Activated CD8-positive, alpha-beta T cell treated with anti-CD3 and anti-CD28 coated beads for 36 hours (primary cell): ENCODE results near the gene C14orf93. TPM values are rescaled to one million over a fixed set of nuclear protein-coding genes. Genes with fewer than 3 reads are reported as not detected.
"Not testable (repeated sequence)": the region's sequence is repeated elsewhere in the genome, so short reads cannot be mapped to it uniquely, and the experiment has no call there.

Source experiments
- ATAC-seq: fragments of 200-7000 bp; cut with Tn5 transposase; one replicate; pipeline ENCODE4 v1.10.0; 2021; ENCODE audit warnings: mild to moderate bottlenecking, moderate library complexity
- CTCF ChIA-PET: fragments of 350-600 bp; sonication (Branson Sonifier 250); formaldehyde crosslinking; loops from one replicate; lab custom pipeline; 2021; ENCODE audit warnings: antibody characterized with exemption; lab: Charles Lee
- POLR2A ChIA-PET: fragments of 350-600 bp; sonication (Branson Sonifier 250); formaldehyde crosslinking; loops from one replicate; lab custom pipeline; 2021; ENCODE audit warnings: antibody characterized with exemption; lab: Charles Lee
- DNase-seq: peaks from one replicate; pipeline ENCODE4 v3.0.0-alpha.2; 2020
- H3K27ac Mint-ChIP-seq: one replicate; pipeline ENCODE4 v1.8.0; 2021; ENCODE audit warnings: mild to moderate bottlenecking, mixed read lengths
- H3K27me3 Mint-ChIP-seq: one replicate; pipeline ENCODE4 v1.8.0; 2021; ENCODE audit warnings: mixed read lengths
- H3K36me3 Mint-ChIP-seq: one replicate; pipeline ENCODE4 v1.8.0; 2021; ENCODE audit warnings: low read depth, mixed read lengths
- H3K4me1 Mint-ChIP-seq: one replicate; pipeline ENCODE4 v1.8.0; 2021; ENCODE audit warnings: low read depth, mixed read lengths
- H3K4me3 Mint-ChIP-seq: one replicate; pipeline ENCODE4 v1.8.0; 2021; ENCODE audit warnings: mild to moderate bottlenecking, moderate library complexity, mixed read lengths
- H3K9me3 Mint-ChIP-seq: one replicate; pipeline ENCODE4 v1.8.0; 2021; ENCODE audit warnings: mixed read lengths
- CTCF ChIP-seq: fragments of 200-600 bp; IDR thresholded peaks from one replicate; pipeline ENCODE4 v1.8.0; 2022; ENCODE audit warnings: antibody characterized with exemption, mild to moderate bottlenecking
- intact Hi-C: fragments of 100-400 bp; cut with micrococcal nuclease; formaldehyde crosslinking; loops from one replicate; pipeline ENCODE4 v1.10.0; 2022
- total RNA-seq, 2 experiments: library from RNA; stranded (reverse); gene quantifications; one replicate each; pipeline ENCODE4 v1.2.3, GENCODE V29; 2021

C14orf93 gene
- total RNA-seq, 2 experiments from 2014 or later: 13.2 to 13.5 TPM

GRCh38 chr14:22966783-22967269, 43.1 kb downstream of the C14orf93 start:
- no peaks in the 10 kb centered on the region for H3K4me1 Mint-ChIP-seq
- no peaks in the 10 kb centered on the region for H3K27me3 Mint-ChIP-seq
- H3K4me3 Mint-ChIP-seq: no peak overlapping the region
- POLR2A ChIA-PET: interaction anchor here (0.6 kb wide), 1 partner anchor 1087 kb away, joined by 3 read pairs; no protein-coding TSS in a partner anchor
- H3K27ac Mint-ChIP-seq: no peak overlapping the region
- DNase-seq: no peak
- TF ChIP-seq CTCF: no peak
- intact Hi-C loops: no loop called here
- H3K36me3 Mint-ChIP-seq: no peaks in the 10 kb centered on the region
- no peaks in the 10 kb centered on the region for H3K9me3 Mint-ChIP-seq
- CTCF ChIA-PET: interaction anchor here (4.0 to 12.5 kb wide), 3 partner anchors 17 to 92 kb away, joined by 20 to 209 read pairs (median 201); partner anchors contain the start of genes AJUBA and CDH24
- no peak for ATAC-seq

GRCh38 chr14:22965916-22966782, 43.8 kb downstream of the C14orf93 start:
- intact Hi-C loops: not testable (repeated sequence)
- ChIA-PET POLR2A (interaction anchor here (0.6 kb wide), 1 partner anchor 1087 kb away, joined by 3 read pairs; no protein-coding TSS in a partner anchor), CTCF (interaction anchor here (4.0 kb wide), 1 partner anchor 28 kb away, joined by 20 read pairs; no protein-coding TSS in a partner anchor)

GRCh38 chr14:22962061-22962676, 47.8 kb downstream of the C14orf93 start:
- CTCF ChIA-PET: interaction anchor here (0.9 to 3.7 kb wide), 8 partner anchors 11 to 405 kb away, joined by 3 to 43 read pairs (median 8); partner anchors contain the start of genes AJUBA and PRMT5

More at GRCh38 chr14:22965916-22966782, 43.8 kb downstream of the C14orf93 start:
- H3K4me1 Mint-ChIP-seq, H3K9me3 Mint-ChIP-seq, H3K27me3 Mint-ChIP-seq, H3K36me3 Mint-ChIP-seq, ATAC-seq, H3K27ac Mint-ChIP-seq, DNase-seq, H3K4me3 Mint-ChIP-seq: not testable (repeated sequence)

GRCh38 chr14:22955702-22956569, 54.0 kb downstream of the C14orf93 start:
- intact Hi-C loops: no loop called here
- CTCF ChIA-PET: interaction anchor here (1.0 to 10.4 kb wide), 21 partner anchors 12 to 385 kb away, joined by 3 to 86 read pairs (median 7); partner anchors contain the start of genes AJUBA, CDH24, LRP10 and PRMT5
- no peak for TF ChIP-seq CTCF
- Mint-ChIP-seq H3K27me3 (no peaks in the 10 kb centered on the region), H3K9me3 (no peaks in the 10 kb centered on the region), H3K4me3 (peak overlapping the region; percentile 93), H3K36me3 (peaks cover 34% of the 10 kb centered on the region), H3K4me1 (peaks cover 25% of the 10 kb centered on the region), H3K27ac (peak overlapping the region; percentile 93)
- ATAC-seq (no peak), DNase-seq (no peak)
- POLR2A ChIA-PET: interaction anchor here (0.6 to 2.5 kb wide), 9 partner anchors 21 to 221 kb away, joined by 3 to 11 read pairs (median 5); partner anchors contain the start of genes AJUBA, LRP10, OXA1L and PRMT5

More at GRCh38 chr14:22962061-22962676, 47.8 kb downstream of the C14orf93 start:
- no peak overlapping the region for H3K27ac Mint-ChIP-seq
- POLR2A ChIA-PET: no interaction called here
- peaks cover 6% of the 10 kb centered on the region for H3K4me1 Mint-ChIP-seq
- H3K36me3 Mint-ChIP-seq: no peaks in the 10 kb centered on the region
- ATAC-seq: no peak
- no peaks in the 10 kb centered on the region for H3K9me3 Mint-ChIP-seq
- no peak overlapping the region for H3K4me3 Mint-ChIP-seq
- intact Hi-C loops: no loop called here
- no peaks in the 10 kb centered on the region for H3K27me3 Mint-ChIP-seq
- DNase-seq: no peak
- TF ChIP-seq CTCF: no peak
